Measurements from ENCODE around the gene SDCBP2. TPM values are rescaled to one million over a fixed set of nuclear protein-coding genes. Genes with fewer than 3 reads are reported as not detected.

Gene SDCBP2
- total and polyA plus RNA-seq, 2 donors (not counting 1 experiment from before 2014, with no cell fraction given), result 1.2 to 1.3 TPM

DNA sequence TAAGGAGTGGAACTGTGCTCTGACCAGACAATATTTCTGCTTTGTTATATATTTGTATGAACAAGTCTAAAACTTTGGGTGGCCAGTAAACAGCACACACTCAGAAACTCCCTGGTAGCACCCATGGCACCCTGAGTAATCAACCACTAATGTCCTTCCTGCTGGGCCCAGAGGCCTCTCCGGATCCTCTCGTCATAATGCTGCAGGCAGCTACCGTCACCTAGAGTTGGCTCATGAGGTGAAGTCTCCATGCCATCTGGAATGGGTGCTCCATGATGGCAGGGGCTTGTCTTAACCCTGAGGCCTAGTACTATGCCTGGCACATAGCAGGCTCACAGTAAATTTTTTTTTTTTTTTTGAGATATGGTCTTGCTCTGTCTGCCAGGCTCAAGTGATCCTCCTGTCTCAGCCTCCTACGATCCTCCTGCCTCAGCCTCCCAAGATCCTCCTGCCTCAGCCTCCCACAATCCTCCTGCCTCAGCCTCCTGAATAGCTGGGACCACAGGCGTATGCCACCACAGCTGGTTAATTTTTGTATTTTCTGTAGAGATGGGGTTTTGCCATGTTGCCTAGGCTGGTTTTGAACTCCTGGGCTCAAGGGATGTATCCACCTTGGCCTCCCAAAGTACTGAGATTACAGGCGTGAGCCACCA, 3.0 kb upstream of the SDCBP2 start:
- Histone ChIP-seq H2AFZ (ENCODE audit: insufficient read depth, low read depth, low read length, poor library complexity, severe bottlenecking) (no peak overlapping the region), H3K9ac (ENCODE audit: low read length) (no peak overlapping the region), H3K36me3 (replicated peaks in 1 of 2; ENCODE audit: control extremely low read depth in 1 of 2, control insufficient read depth in 1 of 2, extremely low read depth in 1 of 2, insufficient read depth in 2 of 2, low read length in 1 of 2) (peaks cover 0 to 19% of the 10 kb centered on the region in 2 experiments), H3K27me3 (replicated peaks in 1 of 4; ENCODE audit: control extremely low read depth in 1 of 4, control insufficient read depth in 3 of 4, insufficient read depth in 4 of 4, low read length in 3 of 4) (no peaks in the 10 kb centered on the region), H3K4me1 (ENCODE audit: control insufficient read depth in 2 of 2, insufficient read depth in 2 of 2, low read length in 2 of 2) (peaks cover 16 to 21% of the 10 kb centered on the region in 2 donors), H3K79me2 (ENCODE audit: control insufficient read depth, insufficient read depth, low read length) (peaks cover 68% of the 10 kb centered on the region), H3K9me3 (ENCODE audit: control extremely low read depth in 1 of 3, control insufficient read depth in 2 of 3, insufficient read depth in 1 of 3, low read length in 2 of 3) (no peaks in the 10 kb centered on the region), H3K4me3 (ENCODE audit: control extremely low read depth in 1 of 5, extremely low read depth in 1 of 5, insufficient read depth in 1 of 5, low read depth in 2 of 5, low read length in 4 of 5) (no peak overlapping the region), H3K27ac (ENCODE audit: low read length in 2 of 2) (no peak overlapping the region), H4K20me1 (ENCODE audit: control insufficient read depth, insufficient read depth, low read length, poor library complexity, severe bottlenecking) (peaks cover 4% of the 10 kb centered on the region), H3K4me2 (replicated peaks; ENCODE audit: low read depth, low read length, poor library complexity, severe bottlenecking) (no peak overlapping the region)
- H3K27ac Mint-ChIP-seq, result peak overlapping the region; percentile 53
- ATAC-seq (ENCODE audit: low read depth), result no peak
- no peaks in the 10 kb centered on the region for H3K27me3 Mint-ChIP-seq
- intact Hi-C loops (cut with micrococcal nuclease), result no loop called here
- ChIA-PET POLR2A (no interaction called here), CTCF (interaction anchor here (2.0 kb wide), 1 partner anchor 172 kb away, joined by 6 read pairs; no protein-coding TSS in a partner anchor)
- WGBS (ENCODE audit: insufficient coverage), result 95% methylated on average over 4 of the region's 6 CpGs
- H3K4me1 Mint-ChIP-seq, result peaks cover 60% of the 10 kb centered on the region
- TF ChIP-seq, protein P1, sequence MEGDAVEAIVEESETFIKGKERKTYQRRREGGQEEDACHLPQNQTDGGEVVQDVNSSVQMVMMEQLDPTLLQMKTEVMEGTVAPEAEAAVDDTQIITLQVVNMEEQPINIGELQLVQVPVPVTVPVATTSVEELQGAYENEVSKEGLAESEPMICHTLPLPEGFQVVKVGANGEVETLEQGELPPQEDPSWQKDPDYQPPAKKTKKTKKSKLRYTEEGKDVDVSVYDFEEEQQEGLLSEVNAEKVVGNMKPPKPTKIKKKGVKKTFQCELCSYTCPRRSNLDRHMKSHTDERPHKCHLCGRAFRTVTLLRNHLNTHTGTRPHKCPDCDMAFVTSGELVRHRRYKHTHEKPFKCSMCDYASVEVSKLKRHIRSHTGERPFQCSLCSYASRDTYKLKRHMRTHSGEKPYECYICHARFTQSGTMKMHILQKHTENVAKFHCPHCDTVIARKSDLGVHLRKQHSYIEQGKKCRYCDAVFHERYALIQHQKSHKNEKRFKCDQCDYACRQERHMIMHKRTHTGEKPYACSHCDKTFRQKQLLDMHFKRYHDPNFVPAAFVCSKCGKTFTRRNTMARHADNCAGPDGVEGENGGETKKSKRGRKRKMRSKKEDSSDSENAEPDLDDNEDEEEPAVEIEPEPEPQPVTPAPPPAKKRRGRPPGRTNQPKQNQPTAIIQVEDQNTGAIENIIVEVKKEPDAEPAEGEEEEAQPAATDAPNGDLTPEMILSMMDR (IDR thresholded peaks at IDR 0.05), result no peak
- no peak for TF ChIP-seq EZH2 (IDR thresholded peaks at IDR 0.05; ENCODE audit: borderline replicate concordance, insufficient read depth, low read depth, low read length, poor library complexity, severe bottlenecking)
- no peaks in the 10 kb centered on the region for H3K9me3 Mint-ChIP-seq (ENCODE audit: insufficient read depth)
- no peak overlapping the region for H3K4me3 Mint-ChIP-seq
- DNase-seq, result no peak

DNA sequence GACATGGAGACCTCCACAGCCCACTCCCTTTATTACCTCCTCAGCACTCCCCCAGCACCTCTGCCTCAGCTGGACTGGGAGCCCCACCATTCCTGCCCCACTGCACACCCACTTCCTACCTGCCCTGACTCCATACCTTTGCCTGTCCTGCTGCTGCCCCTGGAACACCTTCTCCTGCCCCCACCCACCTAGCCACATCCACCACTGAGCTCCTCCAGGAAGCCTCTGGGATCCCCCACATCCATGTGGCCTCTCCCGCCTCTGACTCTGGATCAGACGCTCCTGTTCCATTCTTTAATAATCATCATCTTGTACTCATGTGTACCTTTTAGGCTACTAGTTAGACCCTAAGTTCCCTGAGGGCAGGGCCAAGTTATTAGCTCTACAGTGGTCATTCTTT, 2.2 kb upstream of the SDCBP2 start:
- Histone ChIP-seq H2AFZ (ENCODE audit: insufficient read depth, low read depth, low read length, poor library complexity, severe bottlenecking) (no peak overlapping the region), H3K4me2 (replicated peaks; ENCODE audit: low read depth, low read length, poor library complexity, severe bottlenecking) (no peak overlapping the region), H3K79me2 (ENCODE audit: control insufficient read depth, insufficient read depth, low read length) (peaks cover 76% of the 10 kb centered on the region), H3K4me1 (ENCODE audit: control insufficient read depth in 2 of 2, insufficient read depth in 2 of 2, low read length in 2 of 2) (peaks cover 20% of the 10 kb centered on the region in 2 donors), H3K36me3 (replicated peaks in 1 of 2; ENCODE audit: control extremely low read depth in 1 of 2, control insufficient read depth in 1 of 2, extremely low read depth in 1 of 2, insufficient read depth in 2 of 2, low read length in 1 of 2) (peaks cover 0 to 19% of the 10 kb centered on the region in 2 experiments), H3K9me3 (ENCODE audit: control extremely low read depth in 1 of 3, control insufficient read depth in 2 of 3, insufficient read depth in 1 of 3, low read length in 2 of 3) (no peaks in the 10 kb centered on the region), H3K27ac (ENCODE audit: low read length in 2 of 2) (peak overlapping the region; percentile 71 to 77), H3K27me3 (replicated peaks in 1 of 4; ENCODE audit: control extremely low read depth in 1 of 4, control insufficient read depth in 3 of 4, insufficient read depth in 4 of 4, low read length in 3 of 4) (no peaks in the 10 kb centered on the region), H3K9ac (ENCODE audit: low read length) (no peak overlapping the region), H4K20me1 (ENCODE audit: control insufficient read depth, insufficient read depth, low read length, poor library complexity, severe bottlenecking) (peaks cover 4% of the 10 kb centered on the region), H3K4me3 (ENCODE audit: control extremely low read depth in 1 of 5, extremely low read depth in 1 of 5, insufficient read depth in 1 of 5, low read depth in 2 of 5, low read length in 4 of 5) (no peak overlapping the region)
- peaks cover 54% of the 10 kb centered on the region for H3K4me1 Mint-ChIP-seq
- no peak for TF ChIP-seq EZH2 (IDR thresholded peaks at IDR 0.05; ENCODE audit: borderline replicate concordance, insufficient read depth, low read depth, low read length, poor library complexity, severe bottlenecking)
- TF ChIP-seq, protein P1 (IDR thresholded peaks at IDR 0.05), result no peak
- no peak overlapping the region for H3K4me3 Mint-ChIP-seq
- no peaks in the 10 kb centered on the region for H3K27me3 Mint-ChIP-seq
- ATAC-seq (ENCODE audit: low read depth), result no peak
- DNase-seq, result no peak
- CTCF ChIA-PET, result no interaction called here
- H3K9me3 Mint-ChIP-seq (ENCODE audit: insufficient read depth), result no peaks in the 10 kb centered on the region
- POLR2A ChIA-PET, result no interaction called here
- 100% methylated on average over 2 of the region's 2 CpGs for WGBS (ENCODE audit: insufficient coverage)
- intact Hi-C loops (cut with micrococcal nuclease), result no loop called here
- peak overlapping the region; percentile 32 for H3K27ac Mint-ChIP-seq
